Stimulated activated CD4-positive, alpha-beta T cell treated with anti-CD3 and anti-CD28 coated beads, TNF-alpha, amount 100 ng/mL, for 4 hours (primary cell): ENCODE results near the gene PC.
"Not testable (repeated sequence)": the region's sequence is repeated elsewhere in the genome, so short reads cannot be mapped to it uniquely, and the experiment has no call there.

Source experiments
- DNase-seq, 3 experiments: peaks; one replicate each; pipeline ENCODE4 v3.0.0-alpha.2; 2020; ENCODE audit warnings: low read depth in 3 of 3

The PC gene, protein sequence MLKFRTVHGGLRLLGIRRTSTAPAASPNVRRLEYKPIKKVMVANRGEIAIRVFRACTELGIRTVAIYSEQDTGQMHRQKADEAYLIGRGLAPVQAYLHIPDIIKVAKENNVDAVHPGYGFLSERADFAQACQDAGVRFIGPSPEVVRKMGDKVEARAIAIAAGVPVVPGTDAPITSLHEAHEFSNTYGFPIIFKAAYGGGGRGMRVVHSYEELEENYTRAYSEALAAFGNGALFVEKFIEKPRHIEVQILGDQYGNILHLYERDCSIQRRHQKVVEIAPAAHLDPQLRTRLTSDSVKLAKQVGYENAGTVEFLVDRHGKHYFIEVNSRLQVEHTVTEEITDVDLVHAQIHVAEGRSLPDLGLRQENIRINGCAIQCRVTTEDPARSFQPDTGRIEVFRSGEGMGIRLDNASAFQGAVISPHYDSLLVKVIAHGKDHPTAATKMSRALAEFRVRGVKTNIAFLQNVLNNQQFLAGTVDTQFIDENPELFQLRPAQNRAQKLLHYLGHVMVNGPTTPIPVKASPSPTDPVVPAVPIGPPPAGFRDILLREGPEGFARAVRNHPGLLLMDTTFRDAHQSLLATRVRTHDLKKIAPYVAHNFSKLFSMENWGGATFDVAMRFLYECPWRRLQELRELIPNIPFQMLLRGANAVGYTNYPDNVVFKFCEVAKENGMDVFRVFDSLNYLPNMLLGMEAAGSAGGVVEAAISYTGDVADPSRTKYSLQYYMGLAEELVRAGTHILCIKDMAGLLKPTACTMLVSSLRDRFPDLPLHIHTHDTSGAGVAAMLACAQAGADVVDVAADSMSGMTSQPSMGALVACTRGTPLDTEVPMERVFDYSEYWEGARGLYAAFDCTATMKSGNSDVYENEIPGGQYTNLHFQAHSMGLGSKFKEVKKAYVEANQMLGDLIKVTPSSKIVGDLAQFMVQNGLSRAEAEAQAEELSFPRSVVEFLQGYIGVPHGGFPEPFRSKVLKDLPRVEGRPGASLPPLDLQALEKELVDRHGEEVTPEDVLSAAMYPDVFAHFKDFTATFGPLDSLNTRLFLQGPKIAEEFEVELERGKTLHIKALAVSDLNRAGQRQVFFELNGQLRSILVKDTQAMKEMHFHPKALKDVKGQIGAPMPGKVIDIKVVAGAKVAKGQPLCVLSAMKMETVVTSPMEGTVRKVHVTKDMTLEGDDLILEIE

DNA sequence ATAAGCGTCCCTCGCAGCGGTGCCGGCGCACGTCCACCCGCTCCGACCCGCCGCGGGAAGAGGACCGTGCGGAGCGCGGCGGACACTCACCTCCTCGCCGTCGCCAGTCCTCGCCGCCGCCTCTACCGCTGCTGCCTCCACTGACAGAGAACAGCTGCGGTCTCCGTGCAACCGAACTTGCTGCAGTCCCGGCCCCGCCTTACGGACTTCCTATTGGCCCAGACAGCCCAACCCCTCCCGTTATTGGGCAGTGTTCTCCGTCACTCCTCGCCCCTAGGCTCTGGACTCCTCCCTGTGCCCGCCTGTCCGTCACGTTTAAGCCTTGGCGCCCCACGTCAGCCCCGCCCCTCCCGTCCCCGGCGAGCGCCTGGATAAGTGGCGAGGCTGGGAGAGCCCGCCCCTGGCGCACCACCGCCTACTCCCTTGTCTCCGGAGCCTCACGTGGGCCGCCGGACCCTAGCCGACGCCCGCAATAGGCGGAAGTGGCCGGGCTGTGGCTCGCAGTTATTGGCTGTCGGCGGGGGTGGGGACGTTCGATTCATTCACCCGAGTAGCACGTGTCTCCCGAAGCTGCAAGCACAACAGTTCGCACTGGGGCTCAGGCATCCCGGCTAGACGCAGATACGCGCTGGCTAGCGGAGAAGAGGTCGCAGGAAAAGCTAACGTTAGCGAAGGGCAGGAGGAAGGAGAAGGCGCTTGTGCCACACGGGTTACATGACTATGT, at the start of gene PC:
PC (minus strand) TSS at position 152 of the 724 bp plus-strand sequence. CDS start 86,224 bp downstream, outside the sequence.
- peak; percentile 92 to 93 (median 93) for DNase-seq

- DNase-seq, result no peak
Measured at GRCh38 chr11:67007126-67007525, 48.9 kb upstream of the PC start.

GRCh38 chr11:67006029-67006884, 48.1 kb upstream of the PC start:
- no peak for DNase-seq

DNA sequence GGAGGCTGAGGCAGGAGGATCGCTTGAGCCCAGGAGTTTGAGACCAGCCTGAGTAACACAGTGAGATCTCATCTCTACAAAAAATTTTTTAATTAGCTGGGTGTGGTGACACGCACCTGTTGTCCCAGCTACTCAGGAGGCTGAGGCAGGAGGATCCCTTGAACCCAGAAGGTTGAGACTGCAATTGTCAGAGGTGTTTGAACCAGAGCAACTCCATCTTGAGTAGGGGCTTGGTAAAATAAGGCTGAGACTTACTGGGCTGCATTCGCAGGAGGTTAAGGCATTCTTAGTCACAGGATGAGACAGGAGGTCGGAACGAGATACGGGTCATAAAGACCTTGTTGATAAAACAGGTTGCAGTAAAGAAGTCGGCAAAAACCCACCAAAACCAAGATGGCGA, 47.0 kb upstream of the PC start:
- DNase-seq, result not testable (repeated sequence)

DNA sequence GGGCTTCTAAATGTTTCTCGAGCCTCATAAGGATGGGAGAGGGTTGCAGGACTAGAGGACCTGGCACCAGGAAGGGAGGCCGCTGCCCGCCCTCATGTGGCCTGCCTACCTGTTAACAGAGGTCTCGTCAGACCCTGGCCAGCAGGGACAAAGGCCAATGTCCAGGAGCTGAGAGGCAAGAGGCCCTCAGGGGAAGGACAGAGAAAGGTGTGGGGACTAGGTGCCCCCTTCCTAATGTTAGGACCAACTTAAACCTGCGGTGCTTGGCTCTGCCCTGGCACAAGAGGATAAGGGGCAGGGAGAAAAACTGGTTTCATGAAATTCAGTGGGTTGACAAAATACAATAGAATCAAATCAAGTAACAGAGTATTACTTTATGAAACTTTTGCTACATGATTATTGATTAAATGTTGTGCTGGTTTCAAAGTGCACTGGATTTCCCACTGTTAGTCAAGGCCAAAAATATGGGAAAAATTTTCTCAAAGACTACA, 44.8 kb upstream of the PC start:
- no peak for DNase-seq

DNA sequence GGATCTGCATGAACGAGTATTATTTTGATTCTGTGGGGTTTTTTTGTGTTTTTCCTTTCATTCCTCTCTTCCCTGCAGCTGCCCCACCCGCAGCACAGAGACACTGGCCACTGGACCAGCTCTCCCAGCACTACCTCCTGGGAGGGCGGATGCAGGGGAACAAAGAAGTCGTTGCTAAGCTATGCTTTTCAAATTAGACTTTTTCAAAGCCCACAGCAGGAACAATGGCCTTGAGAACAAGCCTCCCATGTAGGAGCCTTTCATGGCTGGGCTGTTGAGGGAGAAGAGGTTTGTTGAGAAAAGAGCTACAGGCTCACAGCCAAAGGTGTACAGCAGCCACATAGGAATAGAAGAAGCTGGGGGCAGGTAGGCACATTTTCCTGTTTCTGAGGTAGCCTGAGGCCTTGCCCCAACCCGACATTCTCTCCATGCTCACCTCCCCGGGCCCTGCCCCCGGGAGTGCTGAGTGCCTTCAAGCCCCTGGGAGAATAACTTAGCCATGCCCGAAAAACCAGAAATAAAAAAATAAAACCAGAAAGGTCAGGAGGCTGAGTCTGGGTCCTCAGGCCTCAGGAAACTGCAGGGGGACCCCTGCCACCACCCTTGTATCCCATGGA, 44.2 kb upstream of the PC start:
- no peak for DNase-seq

- no peak for DNase-seq
Measured at GRCh38 chr11:67001332-67001731, 43.1 kb upstream of the PC start.

DNA sequence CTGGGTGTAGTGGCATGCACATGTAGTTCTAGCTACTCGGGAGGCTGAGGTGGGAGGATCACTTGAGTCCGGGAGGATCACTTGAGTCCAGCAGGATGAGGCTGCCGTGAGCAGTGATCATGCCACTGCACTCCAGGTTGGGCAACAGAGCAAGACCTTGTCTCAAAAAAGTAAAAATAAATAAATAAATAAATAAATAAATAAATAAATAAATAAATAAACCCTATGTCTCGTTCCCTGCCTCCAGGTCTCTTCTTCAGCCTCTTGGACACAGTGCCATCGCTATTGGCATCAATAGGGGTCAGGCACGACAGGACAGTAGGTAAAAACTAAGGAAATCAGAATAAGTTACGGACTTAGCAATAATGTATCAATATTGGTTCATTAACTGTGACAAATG, 41.4 kb upstream of the PC start:
- no peak for DNase-seq

GRCh38 chr11:66996609-66997273, 38.6 kb upstream of the PC start:
- no peak for DNase-seq

GRCh38 chr11:66992041-66992440, 33.9 kb upstream of the PC start:
- no peak for DNase-seq

DNA sequence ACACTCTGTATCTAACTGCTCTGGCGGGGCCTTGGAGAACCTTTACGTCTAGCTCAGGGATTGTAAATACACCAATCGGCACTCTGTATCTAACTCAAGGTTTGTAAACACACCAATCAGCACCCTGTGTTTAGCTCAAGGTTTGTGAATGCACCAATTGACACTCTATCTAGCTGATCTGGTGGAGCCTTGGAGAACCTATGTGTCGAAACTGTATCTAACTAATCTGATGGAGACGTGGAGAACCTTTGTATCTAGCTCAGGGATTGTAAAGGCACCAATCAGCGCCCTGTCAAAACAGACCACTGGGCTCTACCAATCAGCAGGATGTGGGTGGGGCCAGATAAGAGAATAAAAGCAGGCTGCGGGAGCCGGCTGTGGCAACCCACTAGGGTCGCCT, 31.2 kb upstream of the PC start:
- DNase-seq, result not testable (repeated sequence)

GRCh38 chr11:66988741-66989140, 30.6 kb upstream of the PC start:
- not testable (repeated sequence) for DNase-seq

- DNase-seq, result no peak
Measured at GRCh38 chr11:66987924-66988637, 29.9 kb upstream of the PC start.

- no peak for DNase-seq
Measured at GRCh38 chr11:66987158-66987620, 29.0 kb upstream of the PC start.

GRCh38 chr11:66986178-66986545, 28.0 kb upstream of the PC start:
- DNase-seq, result no peak

DNA sequence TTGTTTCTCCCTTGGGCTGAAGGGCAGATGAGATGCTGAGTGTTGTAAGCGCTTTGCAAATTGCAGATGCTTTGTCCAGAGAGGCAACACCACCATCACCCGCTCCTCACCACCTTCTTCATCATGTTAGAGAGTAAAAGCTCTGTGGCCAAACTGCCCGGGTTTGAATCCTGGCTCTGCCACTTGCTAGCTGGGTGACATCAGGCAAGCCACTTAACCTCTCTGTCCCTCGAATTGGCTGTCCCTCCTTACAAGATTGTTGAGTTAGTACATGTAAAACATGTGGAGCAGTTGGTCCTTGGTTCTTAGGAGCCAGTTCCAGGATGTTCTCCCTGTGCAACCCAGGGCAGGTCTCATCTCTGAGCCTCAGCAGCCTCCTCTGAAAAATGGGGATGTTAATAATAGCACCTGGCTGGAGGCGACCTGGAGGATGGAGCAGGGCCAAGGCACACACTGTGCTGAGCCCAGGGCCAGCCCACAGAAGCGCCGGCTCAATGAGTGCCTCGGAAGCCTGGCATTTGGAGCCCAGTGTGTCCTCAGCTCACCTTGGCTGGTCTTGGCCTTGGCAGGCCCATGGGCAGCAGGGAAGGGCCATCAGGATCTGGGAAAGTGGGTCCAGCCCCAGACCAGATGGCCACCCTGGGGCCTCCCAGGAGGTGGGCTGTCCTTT, 27.5 kb upstream of the PC start:
- DNase-seq, result no peak

DNA sequence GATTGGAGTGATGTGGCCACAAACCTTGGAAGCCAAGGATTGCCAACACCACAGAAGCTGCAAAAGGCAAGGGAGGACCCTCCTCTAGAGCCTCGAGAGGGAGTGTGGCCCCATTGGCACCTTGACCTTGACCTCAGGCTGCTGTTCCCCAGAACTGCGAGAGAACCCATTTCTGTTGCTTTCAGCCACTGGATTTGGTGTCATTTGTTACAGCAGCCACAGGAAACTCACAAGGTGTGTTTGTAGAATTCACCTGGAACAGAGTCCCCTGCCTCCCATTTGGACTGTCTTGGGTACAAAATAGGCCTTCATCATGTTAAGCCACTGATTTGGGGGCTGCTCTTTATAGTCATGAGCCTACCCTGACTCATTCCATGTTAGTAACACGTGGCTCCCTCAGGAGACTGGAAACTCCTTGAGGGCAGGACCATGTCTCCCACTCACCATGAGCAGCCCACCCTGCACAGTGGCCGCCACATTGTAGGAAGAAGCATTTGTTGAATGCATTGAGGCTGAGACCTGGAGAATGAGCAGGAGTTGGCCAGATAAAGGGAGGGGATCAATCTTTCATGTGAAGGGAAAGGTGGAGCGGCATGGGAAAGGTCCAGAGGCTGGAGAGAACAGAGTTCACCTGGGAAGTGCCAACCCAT, 25.2 kb upstream of the PC start:
- no peak for DNase-seq
